Endothelial cell of umbilical vein (primary cell): ENCODE data around the gene PRKX. TPM values are rescaled to one million over a fixed set of nuclear protein-coding genes. Genes with fewer than 3 reads are reported as not detected.
"Not testable (repeated sequence)": the region's sequence is repeated elsewhere in the genome, so short reads cannot be mapped to it uniquely, and the experiment has no call there.

Experiments
- BruUV-seq: library from RNA; stranded (reverse); fragments of 400-500 nt; replicated peaks from 2 replicates; lab custom pipeline; 2021; lab: Mats Ljungman, UMichigan
- CTCF ChIA-PET: fragments of 300-600, 350-600 bp; sonication (Branson Sonifier 250); formaldehyde crosslinking; loops from one replicate; lab custom pipeline; 2021; ENCODE audit warnings: antibody characterized with exemption, inconsistent platforms; lab: Charles Lee
- POLR2A ChIA-PET: fragments of 300-600, 350-600 bp; sonication (Branson Sonifier 250); formaldehyde crosslinking; loops from one replicate; lab custom pipeline; 2021; ENCODE audit warnings: antibody characterized with exemption, inconsistent platforms; lab: Charles Lee
- DNase-seq: peaks from one replicate; pipeline ENCODE4 v3.0.0-alpha.2; 2011; ENCODE audit warnings: low read depth, low spot score
- FAIRE-seq: peaks from 2 replicates; lab custom pipeline; 2011; peaks lifted over from hg19 to GRCh38; lab: Jason Lieb, UNC
- H2AFZ ChIP-seq: 2 replicates; pipeline ENCODE4 v1.6.0; 2012; ENCODE audit warnings: low read depth, low read length, control low read depth, inconsistent platforms
- H3K27ac ChIP-seq: 2 replicates; pipeline ENCODE4 v1.5.1; 2011; ENCODE audit warnings: low read depth, mild to moderate bottlenecking, control low read depth, low read length, moderate library complexity; ENCODE audit not compliant: insufficient read depth
- H3K27me3 ChIP-seq, 2 experiments: 2 replicates each; pipeline versions ENCODE4 v1.6.0 to v1.6.1; 2011; ENCODE audit warnings: low read length in 2 of 2, mixed read lengths in 1 of 2; ENCODE audit not compliant: control insufficient read depth in 2 of 2, insufficient read depth in 2 of 2
- H3K36me3 ChIP-seq, 2 experiments: 2 replicates in 1 of 2; 3 replicates in 1 of 2; pipeline ENCODE4 v1.5.1; 2011; ENCODE audit warnings: low read length in 2 of 2, mild to moderate bottlenecking in 1 of 2, moderate library complexity in 1 of 2; ENCODE audit not compliant: control insufficient read depth in 2 of 2, insufficient read depth in 2 of 2; ENCODE audit errors: extremely low read depth in 1 of 2
- H3K4me1 ChIP-seq: 3 replicates; pipeline ENCODE4 v1.5.1; 2011; ENCODE audit warnings: mild to moderate bottlenecking, low read length; ENCODE audit not compliant: control insufficient read depth, insufficient read depth; ENCODE audit errors: extremely low read depth
- H3K4me2 ChIP-seq: 2 replicates; pipeline ENCODE4 v1.6.1; 2011; ENCODE audit warnings: low read length, control low read depth, mixed read lengths; ENCODE audit not compliant: insufficient read depth
- H3K4me3 ChIP-seq, 3 experiments: fragments of 200-600 bp in 1 of 3; sonication (generic), shearing (Covaris generic) in 1 of 3; replicated peaks in 1 of 3; 2 replicates each; pipeline ENCODE4 v1.5.1; 2011 to 2016; ENCODE audit warnings: control low read depth in 3 of 3, low read length in 3 of 3, mild to moderate bottlenecking in 2 of 3, inconsistent platforms in 1 of 3, low read depth in 1 of 3, moderate library complexity in 1 of 3; ENCODE audit not compliant: insufficient read depth in 1 of 3
- H3K79me2 ChIP-seq: 2 replicates; pipeline ENCODE4 v1.6.0; 2012; ENCODE audit warnings: low read length, inconsistent platforms; ENCODE audit not compliant: control insufficient read depth, insufficient read depth
- H3K9ac ChIP-seq: replicated peaks from 2 replicates; pipeline ENCODE3; 2011; ENCODE audit warnings: low read length, control low read depth; ENCODE audit not compliant: insufficient read depth; ENCODE audit errors: extremely low read depth
- H3K9me1 ChIP-seq: replicated peaks from 3 replicates; pipeline ENCODE4 v1.6.0; 2011; ENCODE audit warnings: mild to moderate bottlenecking, low read length; ENCODE audit not compliant: control insufficient read depth, insufficient read depth; ENCODE audit errors: extremely low read depth
- H3K9me3 ChIP-seq: replicated peaks from 2 replicates; pipeline ENCODE4 v1.5.1; 2012; ENCODE audit warnings: low read length, inconsistent platforms; ENCODE audit not compliant: control insufficient read depth, insufficient read depth
- H4K20me1 ChIP-seq: replicated peaks from 2 replicates; pipeline ENCODE3; 2011; ENCODE audit warnings: mild to moderate bottlenecking, low read length; ENCODE audit not compliant: control insufficient read depth, insufficient read depth; ENCODE audit errors: extremely low read depth
- CTCF ChIP-seq, 2 donors: IDR thresholded peaks; 1 replicate in 1 of 2; 2 replicates in 1 of 2; pipeline ENCODE4 v1.5.1; 2011; ENCODE audit warnings: low read length in 2 of 2, mild to moderate bottlenecking in 2 of 2, moderate library complexity in 2 of 2, control low read depth in 1 of 2, inconsistent platforms in 1 of 2, low read depth in 1 of 2; ENCODE audit not compliant: insufficient read depth in 1 of 2; ENCODE audit errors: extremely low read depth in 1 of 2
- EZH2 ChIP-seq: IDR thresholded peaks from 2 replicates; pipeline ENCODE4 v1.6.1; 2012; ENCODE audit warnings: borderline replicate concordance, low read depth, mild to moderate bottlenecking, moderate library complexity, low read length, inconsistent platforms; ENCODE audit not compliant: severe bottlenecking
- FOS ChIP-seq: IDR thresholded peaks from 2 replicates; pipeline ENCODE4 v1.6.1; 2011; ENCODE audit warnings: mild to moderate bottlenecking, low read length, moderate library complexity, borderline replicate concordance; ENCODE audit not compliant: insufficient read depth
- GATA2 ChIP-seq: IDR thresholded peaks from 2 replicates; pipeline ENCODE4 v1.7.0; 2011; ENCODE audit warnings: low read depth, mild to moderate bottlenecking, moderate library complexity, mixed read lengths, low read length; ENCODE audit not compliant: insufficient read length, insufficient read depth
- JUN ChIP-seq: IDR thresholded peaks from 2 replicates; pipeline ENCODE4 v1.6.1; 2011; ENCODE audit warnings: borderline replicate concordance, low read depth; ENCODE audit not compliant: insufficient read length, insufficient read depth
- MAX ChIP-seq: IDR thresholded peaks from 2 replicates; pipeline ENCODE4 v1.6.1; 2011; ENCODE audit not compliant: insufficient read depth, insufficient read length
- MYC ChIP-seq: IDR thresholded peaks from one replicate; pipeline ENCODE4 v1.6.1; 2011; ENCODE audit warnings: mild to moderate bottlenecking, low read depth, low read length
- POLR2A ChIP-seq: IDR thresholded peaks from 2 replicates; pipeline ENCODE4 v1.6.1; 2012; ENCODE audit warnings: low read depth, mild to moderate bottlenecking, control low read depth, low read length
- POLR2AphosphoS5 ChIP-seq: IDR thresholded peaks from 2 replicates; pipeline ENCODE4 v1.6.1; 2012; ENCODE audit warnings: low read depth, mild to moderate bottlenecking, control low read depth, low read length, moderate library complexity; ENCODE audit not compliant: insufficient read depth
- dilution Hi-C: fragments of 300-500 bp; cut with MboI; formaldehyde crosslinking; loops from one replicate; pipeline ENCODE4 v1.15.0; 2019; ENCODE audit warnings: low sequenced_read_pairs; ENCODE audit not compliant: extremely low pct_ligation_motif_present
- intact Hi-C: fragments of 100-400 bp; cut with micrococcal nuclease; formaldehyde crosslinking; loops from one replicate; pipeline ENCODE4 v1.10.0; 2022
- polyA plus RNA-seq, 4 experiments: library from polyadenylated mRNA; depleted of rRNA in 3 of 4; stranded (reverse) in 3 of 4; unstranded in 1 of 4; fragments of >200 nt; gene quantifications; 2 replicates each; pipeline versions ENCODE4 v1.2.1 to v1.2.3, GENCODE V29; 2011 to 2012; ENCODE audit warnings: missing spikeins in 1 of 4
- total RNA-seq: library from RNA; stranded (reverse); gene quantifications from 2 replicates; pipeline ENCODE4 v1.2.3, GENCODE V29; 2021

The PRKX gene
- total and polyA plus RNA-seq, 2 donors (not counting 3 experiments of a cell fraction or from before 2014, with no cell fraction given) = 11.2 to 27.5 TPM

- Histone ChIP-seq H3K9ac (no peak overlapping the region), H3K9me3 (no peaks in the 10 kb centered on the region), H3K27me3 (no peaks in the 10 kb centered on the region), H3K27ac (no peak overlapping the region), H2AFZ (no peak overlapping the region), H3K4me3 (no peak overlapping the region), H4K20me1 (no peaks in the 10 kb centered on the region), H3K36me3 (no peaks in the 10 kb centered on the region), H3K4me1 (no peaks in the 10 kb centered on the region), H3K9me1 (no peaks in the 10 kb centered on the region), H3K4me2 (no peak overlapping the region), H3K79me2 (peaks cover 28% of the 10 kb centered on the region)
- no TSS peak for BruUV-seq
- ChIA-PET POLR2A (no interaction called here), CTCF (no interaction called here)
- FAIRE-seq = no peak
- TF ChIP-seq JUN (no peak), EZH2 (no peak), POLR2A (no peak), POLR2AphosphoS5 (no peak), FOS (no peak), GATA2 (no peak), MAX (no peak), MYC (no peak), CTCF (IDR thresholded peaks at IDR 0.05; ENCODE audit: extremely low read depth in 1 of 2, insufficient read depth in 1 of 2, low read depth in 1 of 2, low read length in 2 of 2) (no peak)
- intact Hi-C loops (no loop called here), dilution Hi-C loops (no loop called here)
- no peak for DNase-seq
Observed at GRCh38 chrX:3690140-3690539, 23.3 kb downstream of the PRKX start.

- dilution Hi-C loops, H3K36me3 ChIP-seq, H3K4me1 ChIP-seq, H2AFZ ChIP-seq, H4K20me1 ChIP-seq, CTCF ChIA-PET, FAIRE-seq, H3K9ac ChIP-seq, H3K9me3 ChIP-seq, H3K27me3 ChIP-seq, POLR2A ChIA-PET, H3K79me2 ChIP-seq, H3K4me3 ChIP-seq, BruUV-seq, H3K27ac ChIP-seq, H3K4me2 ChIP-seq, H3K9me1 ChIP-seq, DNase-seq, intact Hi-C loops: not testable (repeated sequence)
Observed at GRCh38 chrX:3683236-3683635, 30.2 kb downstream of the PRKX start.
